Measurements from ENCODE around the gene MAP3K9.

GRCh38 chr14:70711451-70711850 lies 97.9 kb downstream of the MAP3K9 start:
- TF ChIP-seq CTCF (IDR thresholded peaks at IDR 0.05) = no peak
- TF ChIP-seq POLR2A (IDR thresholded peaks at IDR 0.05) = no peak
- no peak for TF ChIP-seq POLR2AphosphoS5 (IDR thresholded peaks at IDR 0.05)
- TF ChIP-seq EP300 (IDR thresholded peaks at IDR 0.05) = no peak

Measured in suprapubic skin (tissue), 4 donors.